GM12801 (cell line): Measurements from ENCODE around the gene NTF3.

Experiments used
- TF ChIP-seq, protein P1 (sequence below): IDR thresholded peaks from one replicate; pipeline ENCODE4 v1.5.1; 2011; ENCODE audit warnings: control low read depth; ENCODE audit not compliant: insufficient read length; ENCODE audit errors: extremely low read depth

Gene NTF3

DNA sequence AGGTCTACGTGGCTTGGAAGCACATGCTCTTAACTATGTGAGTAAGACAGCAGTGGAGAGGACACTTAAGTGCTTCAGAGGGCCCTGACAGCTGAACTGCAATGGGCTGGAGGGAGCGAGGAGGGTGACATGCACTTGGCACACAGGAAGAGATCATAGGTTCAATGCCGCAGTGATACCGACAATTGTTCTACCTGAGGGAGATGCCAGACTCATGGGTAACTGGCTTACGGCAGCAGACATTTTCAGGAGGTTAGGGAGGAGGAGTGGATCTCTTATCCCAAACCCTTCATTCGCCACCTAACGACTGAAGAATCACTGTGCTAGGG is 68.4 kb downstream of the NTF3 start:
- TF ChIP-seq, protein P1, sequence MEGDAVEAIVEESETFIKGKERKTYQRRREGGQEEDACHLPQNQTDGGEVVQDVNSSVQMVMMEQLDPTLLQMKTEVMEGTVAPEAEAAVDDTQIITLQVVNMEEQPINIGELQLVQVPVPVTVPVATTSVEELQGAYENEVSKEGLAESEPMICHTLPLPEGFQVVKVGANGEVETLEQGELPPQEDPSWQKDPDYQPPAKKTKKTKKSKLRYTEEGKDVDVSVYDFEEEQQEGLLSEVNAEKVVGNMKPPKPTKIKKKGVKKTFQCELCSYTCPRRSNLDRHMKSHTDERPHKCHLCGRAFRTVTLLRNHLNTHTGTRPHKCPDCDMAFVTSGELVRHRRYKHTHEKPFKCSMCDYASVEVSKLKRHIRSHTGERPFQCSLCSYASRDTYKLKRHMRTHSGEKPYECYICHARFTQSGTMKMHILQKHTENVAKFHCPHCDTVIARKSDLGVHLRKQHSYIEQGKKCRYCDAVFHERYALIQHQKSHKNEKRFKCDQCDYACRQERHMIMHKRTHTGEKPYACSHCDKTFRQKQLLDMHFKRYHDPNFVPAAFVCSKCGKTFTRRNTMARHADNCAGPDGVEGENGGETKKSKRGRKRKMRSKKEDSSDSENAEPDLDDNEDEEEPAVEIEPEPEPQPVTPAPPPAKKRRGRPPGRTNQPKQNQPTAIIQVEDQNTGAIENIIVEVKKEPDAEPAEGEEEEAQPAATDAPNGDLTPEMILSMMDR: no peak

DNA sequence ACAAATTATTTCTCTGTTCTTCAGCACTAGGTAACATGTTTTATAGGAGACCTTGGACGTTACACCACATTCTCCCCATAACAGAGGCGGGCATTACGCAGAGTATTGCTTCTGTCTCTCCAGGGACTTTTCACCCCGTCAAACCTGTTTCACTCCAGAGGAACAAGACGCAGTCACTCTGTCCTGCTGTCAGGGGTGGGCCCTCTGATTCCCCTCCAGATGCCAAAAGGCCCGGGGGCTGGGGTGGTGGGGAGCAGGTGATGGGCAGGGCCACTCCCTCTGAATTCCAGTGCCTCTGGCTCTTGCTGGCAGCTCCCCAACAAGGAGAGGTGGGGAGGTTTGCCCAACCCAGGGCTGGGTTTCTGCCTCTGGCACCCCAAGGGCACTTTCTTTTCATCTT is 71.9 kb downstream of the NTF3 start:
- TF ChIP-seq, protein P1: no peak

DNA sequence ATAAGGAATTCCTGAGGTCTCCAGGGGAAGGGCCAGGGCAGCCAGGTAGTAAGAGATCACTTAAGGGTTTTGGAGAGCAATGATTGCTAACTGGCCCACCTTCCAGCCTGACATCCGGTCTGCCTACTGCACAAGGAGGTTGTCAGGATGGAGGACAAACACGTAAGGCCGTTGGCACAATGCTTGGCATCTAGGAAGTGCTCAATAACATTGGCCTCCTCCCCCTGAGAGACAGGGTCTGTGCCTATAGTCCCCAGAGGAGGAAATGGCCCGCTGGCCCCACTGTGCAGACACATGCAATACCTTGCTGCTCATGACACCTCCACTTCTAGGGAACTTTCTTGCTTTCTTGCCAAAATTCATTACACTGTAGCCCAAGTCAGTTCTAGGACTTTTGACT is 73.2 kb downstream of the NTF3 start:
- TF ChIP-seq, protein P1: no peak

DNA sequence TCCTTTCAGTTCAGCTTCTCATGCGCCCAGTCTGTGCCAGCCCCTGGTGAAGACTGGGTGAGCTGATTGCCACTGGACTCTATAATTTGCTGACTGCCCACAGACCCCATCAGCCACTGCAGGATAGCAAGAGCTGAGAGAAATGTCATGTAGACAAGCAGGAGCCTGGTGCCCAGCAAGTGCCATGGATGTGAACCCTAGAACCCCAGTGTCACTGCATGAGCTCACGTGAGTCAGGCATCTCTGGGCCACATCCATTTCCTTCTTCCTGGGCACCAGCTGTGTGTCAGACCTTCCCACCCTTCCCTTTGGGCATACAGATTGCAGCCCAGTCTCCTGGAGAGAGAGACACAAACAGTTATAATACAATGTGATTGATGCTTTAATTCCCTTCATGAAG is 73.8 kb downstream of the NTF3 start:
- TF ChIP-seq, protein P1: no peak

DNA sequence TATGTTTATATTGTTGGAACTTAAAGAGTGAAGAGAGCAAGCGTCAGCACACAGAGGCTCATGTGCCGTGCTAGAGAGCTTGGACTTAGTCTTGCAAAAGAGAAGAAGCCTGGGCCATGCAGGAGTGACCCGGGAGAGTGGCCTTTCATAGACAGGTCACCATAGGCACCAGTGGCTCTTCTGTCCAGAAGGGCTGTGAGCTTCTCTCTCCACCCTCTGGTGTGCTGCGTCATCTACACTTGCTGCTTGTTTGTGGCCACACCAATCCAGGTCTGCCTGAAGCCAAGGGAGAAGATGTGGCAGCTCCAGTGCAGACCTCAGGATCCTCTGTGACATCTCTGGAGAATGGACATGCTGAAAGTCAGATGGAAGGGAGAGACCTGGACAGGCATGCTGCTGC is 74.4 kb downstream of the NTF3 start:
- TF ChIP-seq, protein P1: no peak

DNA sequence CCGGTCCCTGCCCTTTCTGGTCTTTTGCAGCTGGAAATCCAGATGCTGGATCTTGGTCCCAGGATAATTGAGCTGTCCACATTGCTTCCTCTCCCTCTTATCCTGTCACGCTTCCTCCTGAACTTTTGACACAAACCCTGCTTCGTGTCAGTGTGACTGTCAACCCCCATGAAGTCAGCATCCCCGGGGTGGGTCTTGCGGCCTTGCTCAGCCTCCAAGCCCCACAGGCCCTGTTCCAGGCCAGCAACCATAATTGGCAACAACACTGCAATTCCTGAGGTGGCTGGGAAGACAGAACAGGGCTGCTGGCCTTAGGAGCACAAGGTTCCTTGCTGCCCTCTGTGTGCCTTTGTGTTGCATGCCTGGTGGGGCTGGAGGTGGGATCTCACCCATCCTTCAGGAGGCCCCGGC is 74.9 kb downstream of the NTF3 start:
- TF ChIP-seq, protein P1: no peak

DNA sequence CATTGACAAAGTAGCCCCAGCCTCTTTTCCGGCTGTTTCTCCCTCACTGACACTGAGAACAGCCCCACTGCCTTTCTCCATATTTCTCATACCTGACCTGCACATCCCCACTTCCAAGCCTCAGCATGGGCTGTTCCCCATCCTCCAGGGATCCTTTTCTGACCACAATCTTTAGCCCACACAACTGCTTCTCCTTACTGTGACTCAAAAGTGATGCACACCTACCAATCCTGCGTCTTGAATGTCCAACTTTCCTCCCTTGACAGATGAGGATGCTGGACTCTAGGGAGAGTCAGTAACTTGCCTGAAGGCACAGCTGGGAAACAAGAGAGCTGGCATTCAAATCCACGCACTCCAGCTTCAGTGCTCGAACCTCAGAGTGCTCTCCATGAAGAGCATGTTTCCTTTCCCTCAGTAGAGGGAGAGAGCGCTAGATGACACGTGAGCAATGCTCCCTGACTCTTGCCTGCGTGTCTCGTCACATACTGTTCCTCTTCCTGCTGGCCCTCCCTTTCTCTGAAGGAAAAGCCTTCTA is 75.6 kb downstream of the NTF3 start:
- TF ChIP-seq, protein P1: no peak

DNA sequence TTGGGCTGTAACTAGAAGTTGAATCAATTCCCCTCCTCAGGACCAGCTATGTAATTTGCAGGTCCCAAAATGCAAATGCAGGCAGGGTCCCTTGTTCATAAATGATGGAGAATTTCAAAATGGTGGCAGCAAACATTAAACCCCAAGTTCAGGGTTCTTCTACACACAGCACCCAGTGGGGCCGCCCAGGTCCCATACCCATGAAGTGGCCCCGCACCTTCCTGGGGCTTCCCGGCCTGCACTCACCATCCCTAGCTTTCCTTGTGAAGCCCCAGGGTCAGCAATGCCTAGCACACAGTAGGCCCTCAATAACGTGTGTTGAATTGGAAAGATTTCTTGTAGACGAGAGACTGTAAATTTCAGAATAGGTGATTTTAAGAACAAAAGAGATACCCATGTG is 76.0 kb downstream of the NTF3 start:
- TF ChIP-seq, protein P1: no peak
